ENCODE data around the gene TMEM63C.

DNA sequence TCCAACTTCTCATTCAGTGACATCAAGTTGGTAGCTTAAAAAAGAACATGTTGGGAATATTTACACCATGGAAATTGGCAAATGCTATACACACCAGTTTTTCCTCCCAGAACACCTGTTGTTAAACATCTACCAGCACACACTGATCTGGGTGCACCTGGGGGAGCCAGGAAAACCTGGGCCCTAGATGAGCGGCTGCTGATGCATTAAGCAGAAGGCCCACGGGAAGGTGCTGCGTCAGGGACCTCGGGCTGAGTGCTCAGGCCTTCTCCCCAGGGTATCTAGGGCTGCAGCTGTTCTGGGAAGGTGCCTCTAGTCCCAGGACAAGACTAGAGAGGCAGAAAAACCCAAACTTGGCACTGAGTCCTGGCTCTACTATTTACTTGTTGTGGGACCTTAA lies 92.2 kb downstream of the TMEM63C start:
- no peak for TF ChIP-seq POLR2AphosphoS5 (IDR thresholded peaks at IDR 0.05; ENCODE audit: insufficient read depth in 1 of 2, low read depth in 1 of 2)
- TF ChIP-seq, protein P1, sequence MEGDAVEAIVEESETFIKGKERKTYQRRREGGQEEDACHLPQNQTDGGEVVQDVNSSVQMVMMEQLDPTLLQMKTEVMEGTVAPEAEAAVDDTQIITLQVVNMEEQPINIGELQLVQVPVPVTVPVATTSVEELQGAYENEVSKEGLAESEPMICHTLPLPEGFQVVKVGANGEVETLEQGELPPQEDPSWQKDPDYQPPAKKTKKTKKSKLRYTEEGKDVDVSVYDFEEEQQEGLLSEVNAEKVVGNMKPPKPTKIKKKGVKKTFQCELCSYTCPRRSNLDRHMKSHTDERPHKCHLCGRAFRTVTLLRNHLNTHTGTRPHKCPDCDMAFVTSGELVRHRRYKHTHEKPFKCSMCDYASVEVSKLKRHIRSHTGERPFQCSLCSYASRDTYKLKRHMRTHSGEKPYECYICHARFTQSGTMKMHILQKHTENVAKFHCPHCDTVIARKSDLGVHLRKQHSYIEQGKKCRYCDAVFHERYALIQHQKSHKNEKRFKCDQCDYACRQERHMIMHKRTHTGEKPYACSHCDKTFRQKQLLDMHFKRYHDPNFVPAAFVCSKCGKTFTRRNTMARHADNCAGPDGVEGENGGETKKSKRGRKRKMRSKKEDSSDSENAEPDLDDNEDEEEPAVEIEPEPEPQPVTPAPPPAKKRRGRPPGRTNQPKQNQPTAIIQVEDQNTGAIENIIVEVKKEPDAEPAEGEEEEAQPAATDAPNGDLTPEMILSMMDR (IDR thresholded peaks at IDR 0.05): no peak
